HG03139 (cell line): Measurements from ENCODE around the gene IQSEC3.
"Not testable (repeated sequence)": the region's sequence is repeated elsewhere in the genome, so short reads cannot be mapped to it uniquely, and the experiment has no call there.

ENCODE experiments used
- ATAC-seq: cut with Tn5 transposase; IDR thresholded peaks from one replicate; pipeline ENCODE4 v1.9.1; 2021; ENCODE audit not compliant: unreplicated experiment

Gene IQSEC3

DNA sequence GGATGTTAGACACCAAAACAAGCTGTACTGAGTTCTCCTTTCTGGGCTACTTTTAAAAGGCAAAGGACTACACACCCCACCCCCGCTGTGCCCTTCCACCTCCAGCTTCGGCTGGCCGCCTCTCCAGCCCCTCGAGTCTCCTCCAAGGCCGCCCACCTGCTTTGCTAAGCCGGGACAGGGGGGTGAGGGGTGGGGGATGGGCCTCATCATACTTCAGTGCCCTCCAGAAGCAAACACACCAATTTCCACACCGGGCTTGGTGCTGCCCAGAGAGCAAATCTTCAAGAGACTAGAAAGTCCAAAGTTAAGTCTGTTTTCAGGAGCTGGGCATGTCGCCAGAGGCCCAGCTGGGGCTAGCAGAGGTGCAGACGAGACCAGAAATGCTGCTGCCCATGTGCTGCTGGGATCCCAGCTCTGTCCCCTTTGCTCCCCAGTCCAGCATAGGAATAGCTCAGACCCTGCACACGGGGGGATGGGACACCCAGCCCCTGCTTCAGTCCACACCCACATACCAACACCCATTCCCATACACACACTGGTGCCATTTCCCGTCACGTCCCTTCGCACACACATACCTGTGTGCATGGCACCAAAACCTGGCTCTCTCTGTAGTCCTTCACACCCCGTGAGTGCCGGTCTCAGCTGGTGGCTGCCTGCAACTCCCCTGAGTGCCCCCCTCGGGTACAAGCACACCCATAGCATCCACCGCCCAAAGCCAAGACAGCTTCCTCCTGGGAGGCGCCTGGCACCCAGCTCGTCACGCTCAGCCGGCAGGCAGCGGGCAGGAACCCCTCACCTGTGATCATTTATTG is 146.4 kb downstream of the IQSEC3 start:
- no peak for ATAC-seq

- no peak for ATAC-seq
Observed at GRCh38 chr12:213527-213932, 147.0 kb downstream of the IQSEC3 start.

DNA sequence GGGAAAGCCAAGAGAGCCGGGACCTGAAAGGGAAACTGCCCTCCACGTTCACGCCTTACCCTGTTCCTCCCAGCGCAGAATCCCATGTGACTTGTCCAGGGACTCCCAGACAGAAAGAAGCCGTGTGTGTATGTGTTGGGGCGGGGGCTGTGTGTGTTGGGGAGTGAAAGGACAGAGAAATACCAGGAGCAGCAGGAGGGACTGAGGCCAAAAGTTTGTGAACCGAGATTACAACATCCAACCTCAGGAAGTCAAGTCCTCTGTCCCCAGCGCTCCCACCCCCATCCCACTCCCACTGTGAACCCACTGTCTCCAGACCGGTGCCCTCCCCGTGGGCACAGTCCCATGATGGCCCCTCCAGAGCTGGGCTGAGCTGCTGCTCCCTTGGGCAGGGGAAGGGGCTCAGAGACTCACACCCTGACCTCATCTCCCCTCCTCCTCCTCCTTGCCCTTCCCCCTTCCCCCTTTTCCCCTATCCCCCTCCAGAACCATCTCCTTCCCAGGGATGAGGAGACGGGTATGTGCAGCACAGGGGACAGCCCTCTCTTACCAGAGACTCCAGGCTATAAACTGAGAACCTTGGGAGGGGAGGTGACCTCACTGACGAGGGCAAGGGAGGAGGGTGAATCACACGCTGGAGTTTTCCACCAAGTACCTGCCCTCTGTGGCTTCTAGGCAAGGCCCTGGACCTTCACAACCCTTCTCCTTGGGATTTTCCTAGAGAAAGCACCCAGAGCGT is 147.6 kb downstream of the IQSEC3 start, which contains the start of gene SLC6A12:
SLC6A12 (minus strand) TSS at position 155 of the 739 bp plus-strand sequence. CDS start 4,171 bp downstream, outside the sequence.
- ATAC-seq: no peak

GRCh38 chr12:215116-215515 is 148.5 kb downstream of the IQSEC3 start:
- ATAC-seq: no peak

- not testable (repeated sequence) for ATAC-seq
Observed at GRCh38 chr12:217029-217428, 150.5 kb downstream of the IQSEC3 start.

DNA sequence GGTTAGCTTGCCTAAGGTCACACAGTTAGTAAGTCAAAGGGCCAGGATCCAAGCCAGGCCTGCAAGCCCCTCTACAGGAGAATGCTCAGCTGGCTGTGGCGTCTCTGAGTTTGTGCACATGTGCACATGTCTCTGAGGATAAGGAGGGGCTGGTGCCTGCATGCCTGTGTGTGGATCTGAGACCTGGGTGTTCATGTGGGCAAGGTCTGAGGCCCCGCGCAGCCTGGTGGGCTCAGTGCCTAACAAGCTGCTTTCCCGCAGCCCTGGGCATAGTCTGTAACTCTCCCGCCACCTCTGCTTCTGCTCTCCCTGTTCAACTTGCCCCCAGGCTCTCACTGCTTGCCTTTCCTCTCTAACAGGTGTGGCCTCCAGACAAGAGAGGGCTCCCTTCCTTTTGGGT is 151.7 kb downstream of the IQSEC3 start:
- ATAC-seq: no peak

DNA sequence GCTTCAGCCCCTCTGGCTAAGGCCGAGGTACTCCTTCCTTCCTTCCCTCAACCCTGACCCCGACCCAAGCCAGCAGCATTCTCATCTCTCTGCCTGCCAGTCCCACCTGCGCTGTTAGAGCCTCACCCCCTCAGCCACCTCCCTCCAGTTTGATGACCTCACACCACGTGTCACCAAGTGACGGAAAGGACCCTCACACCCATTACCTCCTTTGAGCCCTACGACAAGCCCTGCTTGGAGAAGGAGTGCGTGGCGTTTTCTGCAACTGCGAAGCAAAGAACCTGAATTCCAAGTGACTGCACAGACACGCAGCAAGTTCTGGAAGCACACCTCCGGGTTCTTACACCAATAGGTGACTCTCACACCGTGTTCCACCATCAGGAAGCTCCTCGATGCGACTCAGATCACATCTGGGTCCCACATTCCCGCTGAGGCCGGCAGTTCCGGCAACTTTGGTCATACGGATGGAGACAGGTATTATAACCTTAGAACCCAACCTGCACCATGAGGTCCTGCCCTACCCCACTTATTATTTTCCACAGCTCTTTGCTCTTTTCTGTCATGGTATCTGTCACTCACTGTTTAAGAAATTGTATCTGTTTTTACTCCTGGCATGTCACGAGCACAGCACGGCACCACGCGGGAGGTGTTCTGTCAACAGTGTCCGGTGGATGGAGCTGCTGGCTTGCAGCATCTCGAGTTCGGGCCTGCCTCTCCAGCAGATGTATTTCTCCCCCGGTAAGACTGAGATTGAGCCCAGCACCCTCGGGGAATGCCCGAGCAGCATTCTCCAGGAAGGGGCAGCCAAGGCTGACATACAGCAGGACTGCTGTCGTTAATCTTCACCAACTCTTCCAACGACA is 152.4 kb downstream of the IQSEC3 start:
- ATAC-seq: no peak

DNA sequence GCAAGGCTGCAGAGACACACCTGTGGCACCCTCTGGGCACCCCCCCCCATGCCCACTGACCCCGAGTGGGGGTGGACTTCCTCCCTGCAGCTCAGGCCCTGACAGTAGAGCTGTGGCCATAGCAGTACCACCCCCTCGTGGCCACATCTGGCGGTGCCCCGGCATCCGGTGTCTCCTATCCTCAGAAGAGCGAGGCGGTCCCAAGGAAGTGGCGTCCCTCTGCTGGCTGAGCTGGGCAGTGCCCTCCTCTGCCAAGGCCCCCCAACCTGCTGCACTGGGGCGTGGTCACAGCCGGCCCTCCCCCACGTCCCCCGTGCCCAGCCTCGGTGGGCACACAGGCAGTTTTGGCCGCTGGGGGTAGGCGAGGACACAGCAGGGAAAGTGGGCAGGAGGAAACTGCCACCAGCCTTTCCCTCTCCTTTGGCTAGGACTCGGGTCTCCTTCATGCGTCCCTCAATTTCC is 153.4 kb downstream of the IQSEC3 start:
- ATAC-seq: no peak

DNA sequence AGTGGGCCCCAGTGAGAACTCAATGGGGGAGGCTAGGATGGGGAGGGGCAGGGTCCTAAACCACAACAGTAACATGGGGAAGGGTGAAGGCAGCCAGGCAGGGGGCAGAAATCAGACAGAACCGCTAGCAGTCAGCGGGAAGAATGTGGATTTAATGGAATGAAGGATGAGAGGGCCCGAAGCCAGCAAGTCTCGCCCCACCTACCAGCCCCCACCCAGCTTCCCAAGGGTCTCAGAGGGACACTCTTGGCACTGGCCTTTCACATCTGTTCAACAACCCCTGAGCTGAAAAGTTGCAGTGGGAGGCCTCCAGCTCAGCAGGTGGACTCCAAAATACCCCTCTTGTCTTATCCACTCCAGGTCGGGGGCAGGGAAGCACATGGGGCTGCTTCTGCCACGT is 153.9 kb downstream of the IQSEC3 start:
- no peak for ATAC-seq

DNA sequence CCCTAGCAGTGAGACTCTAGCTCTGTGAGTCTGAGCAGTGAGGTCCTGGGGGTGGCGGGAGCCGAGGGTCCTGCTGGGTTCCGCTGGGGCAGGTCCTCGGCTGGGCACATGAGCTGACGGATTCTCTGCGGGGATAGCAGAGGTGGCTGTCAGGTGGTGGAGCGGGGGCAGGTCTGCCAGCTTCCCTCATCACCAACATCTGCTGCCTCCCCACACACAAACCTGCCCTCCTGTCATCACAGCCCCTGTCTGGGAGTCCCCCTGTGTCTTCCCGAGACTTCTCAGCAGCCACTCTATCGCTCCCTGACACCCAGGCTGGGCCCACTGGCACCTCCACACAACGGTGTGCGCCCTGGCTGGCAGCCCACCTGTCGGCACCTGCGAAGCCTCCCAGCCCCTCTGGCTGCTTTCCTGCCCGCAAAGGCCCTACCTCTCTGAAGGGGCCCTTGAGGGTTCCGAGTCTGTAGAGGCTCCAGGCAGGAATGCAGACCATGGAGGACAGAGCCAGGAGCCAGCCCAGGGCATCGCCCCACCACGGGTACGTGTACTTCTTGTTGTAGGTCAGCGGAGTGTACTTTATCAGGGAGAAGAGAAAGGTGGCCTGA is 154.5 kb downstream of the IQSEC3 start:
- ATAC-seq: no peak

- ATAC-seq: no peak
Observed at GRCh38 chr12:221736-222135, 155.2 kb downstream of the IQSEC3 start.

DNA sequence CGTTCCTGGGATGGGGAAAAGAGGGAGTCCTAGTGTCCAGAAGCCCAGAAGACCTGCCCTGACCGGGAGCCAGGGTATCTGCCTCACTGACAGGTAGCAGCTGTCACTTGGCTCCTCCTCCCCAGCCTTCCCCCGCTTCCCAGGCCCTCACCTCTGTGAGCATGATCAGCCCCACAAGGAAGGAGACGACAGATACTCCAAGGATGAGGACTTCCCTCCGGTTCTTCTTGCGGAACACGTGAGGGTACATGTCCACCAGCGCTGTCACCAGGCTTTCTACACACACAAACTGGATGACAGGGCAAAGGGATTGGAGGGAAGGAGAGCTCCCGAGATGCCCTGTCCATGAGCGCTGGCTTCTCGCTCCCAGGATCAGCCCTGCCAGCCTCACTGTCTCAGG is 157.3 kb downstream of the IQSEC3 start:
- no peak for ATAC-seq

DNA sequence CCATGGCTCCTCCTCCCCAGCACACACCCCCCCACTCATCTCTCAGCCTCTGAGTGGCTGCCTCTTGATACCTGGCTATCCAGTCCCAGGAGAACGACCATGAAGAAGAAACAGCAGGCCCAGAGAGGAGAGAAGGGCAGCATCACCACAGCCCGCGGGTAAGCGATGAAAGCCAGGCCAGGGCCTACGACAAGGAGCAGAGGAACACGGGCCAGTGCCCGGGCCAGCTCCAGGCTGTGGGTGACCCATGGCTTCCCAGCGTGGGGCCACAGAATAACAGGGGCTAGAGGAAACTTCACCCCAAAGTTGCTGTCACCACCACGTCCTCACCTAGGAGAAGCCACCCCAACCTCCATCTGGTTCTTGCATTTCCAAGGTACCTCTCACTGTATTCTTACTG is 157.8 kb downstream of the IQSEC3 start:
- no peak for ATAC-seq

DNA sequence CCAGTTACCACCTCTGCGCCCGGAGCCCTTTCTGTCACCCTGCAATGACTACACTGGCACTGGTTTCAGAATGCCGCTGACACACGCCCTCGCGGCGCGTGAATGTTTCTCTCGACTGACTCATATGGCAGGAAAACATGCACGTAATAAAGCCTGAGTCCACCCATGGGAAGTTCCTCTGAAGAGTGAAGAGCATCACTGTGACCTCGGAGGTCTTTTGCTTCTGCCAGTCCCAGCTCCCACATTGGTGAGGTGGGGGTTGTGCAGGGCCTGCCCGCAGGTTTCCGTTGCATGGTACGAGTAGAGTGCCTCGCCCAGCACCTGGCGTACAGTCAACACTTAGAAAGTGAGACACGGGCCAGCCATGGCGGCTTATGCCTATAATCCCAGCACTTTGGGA is 158.4 kb downstream of the IQSEC3 start:
- ATAC-seq: no peak

- no peak for ATAC-seq
Observed at GRCh38 chr12:226401-226800, 159.8 kb downstream of the IQSEC3 start.

DNA sequence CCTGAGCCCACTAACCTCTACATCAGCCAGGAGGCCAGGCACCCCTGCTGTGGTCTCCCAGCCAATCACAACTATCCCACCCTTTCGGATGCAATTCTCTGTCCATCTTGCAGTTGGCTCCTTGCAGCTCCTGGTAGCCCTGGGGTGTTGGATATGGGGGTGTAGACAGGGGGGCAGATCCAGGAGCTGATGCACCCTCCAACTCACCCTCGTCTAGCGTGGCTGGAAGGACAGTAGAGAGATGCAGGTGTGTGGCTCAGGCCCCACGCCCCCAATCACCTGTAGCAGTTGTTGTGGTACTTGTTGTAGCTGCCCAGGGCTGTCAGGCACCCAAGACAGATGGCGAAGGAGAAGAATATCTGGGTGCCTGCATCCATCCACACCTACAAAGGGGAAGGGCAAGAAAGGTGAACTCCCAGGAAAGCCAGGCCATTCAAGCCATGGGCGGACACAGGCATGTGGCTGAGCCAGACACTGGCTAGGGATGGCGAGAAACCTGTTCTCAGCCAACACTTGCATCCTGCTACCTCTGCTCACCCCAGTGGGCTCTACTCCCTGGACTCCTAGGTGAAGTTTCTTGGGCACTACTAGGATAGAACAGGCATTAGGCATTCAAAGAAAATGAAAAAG is 160.8 kb downstream of the IQSEC3 start:
- ATAC-seq: no peak
